Measurements from ENCODE around the gene PPP6R2. TPM values are rescaled to one million over a fixed set of nuclear protein-coding genes. Genes with fewer than 3 reads are reported as not detected.

Gene PPP6R2
- total RNA-seq, 1 donor from 2014 or later: 87.9 TPM

DNA sequence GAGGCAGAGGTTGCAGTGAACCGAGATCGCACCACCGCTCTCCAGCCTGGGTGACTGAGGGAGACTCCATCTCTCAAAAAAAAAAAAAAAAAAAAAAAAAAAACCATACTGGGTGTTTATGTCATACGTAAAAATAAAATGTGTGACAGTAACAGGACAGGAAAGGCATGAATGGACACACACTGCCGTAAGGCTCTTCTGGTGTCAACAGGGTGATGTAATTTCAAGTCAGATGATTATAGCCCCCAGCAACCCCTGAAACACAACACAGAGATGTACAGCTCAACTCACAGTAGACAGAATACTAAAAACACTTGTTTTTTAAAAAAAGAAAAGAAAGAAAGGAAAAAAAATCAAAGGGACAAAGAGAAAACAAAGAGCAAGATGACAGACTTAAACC is 109.5 kb downstream of the PPP6R2 start:
- Mint-ChIP-seq H3K36me3 (ENCODE audit: insufficient read depth) (peaks cover 30% of the 10 kb centered on the region), H3K4me1 (ENCODE audit: low read depth) (no peaks in the 10 kb centered on the region), H3K27me3 (no peaks in the 10 kb centered on the region), H3K4me3 (ENCODE audit: low read depth) (no peak overlapping the region), H3K9me3 (ENCODE audit: low read depth) (no peaks in the 10 kb centered on the region), H3K27ac (no peak overlapping the region)
- TF ChIP-seq, protein P1, sequence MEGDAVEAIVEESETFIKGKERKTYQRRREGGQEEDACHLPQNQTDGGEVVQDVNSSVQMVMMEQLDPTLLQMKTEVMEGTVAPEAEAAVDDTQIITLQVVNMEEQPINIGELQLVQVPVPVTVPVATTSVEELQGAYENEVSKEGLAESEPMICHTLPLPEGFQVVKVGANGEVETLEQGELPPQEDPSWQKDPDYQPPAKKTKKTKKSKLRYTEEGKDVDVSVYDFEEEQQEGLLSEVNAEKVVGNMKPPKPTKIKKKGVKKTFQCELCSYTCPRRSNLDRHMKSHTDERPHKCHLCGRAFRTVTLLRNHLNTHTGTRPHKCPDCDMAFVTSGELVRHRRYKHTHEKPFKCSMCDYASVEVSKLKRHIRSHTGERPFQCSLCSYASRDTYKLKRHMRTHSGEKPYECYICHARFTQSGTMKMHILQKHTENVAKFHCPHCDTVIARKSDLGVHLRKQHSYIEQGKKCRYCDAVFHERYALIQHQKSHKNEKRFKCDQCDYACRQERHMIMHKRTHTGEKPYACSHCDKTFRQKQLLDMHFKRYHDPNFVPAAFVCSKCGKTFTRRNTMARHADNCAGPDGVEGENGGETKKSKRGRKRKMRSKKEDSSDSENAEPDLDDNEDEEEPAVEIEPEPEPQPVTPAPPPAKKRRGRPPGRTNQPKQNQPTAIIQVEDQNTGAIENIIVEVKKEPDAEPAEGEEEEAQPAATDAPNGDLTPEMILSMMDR (IDR thresholded peaks at IDR 0.05; ENCODE audit: unreplicated experiment): no peak
- DNase-seq (ENCODE audit: low spot score, unreplicated experiment): no peak

DNA sequence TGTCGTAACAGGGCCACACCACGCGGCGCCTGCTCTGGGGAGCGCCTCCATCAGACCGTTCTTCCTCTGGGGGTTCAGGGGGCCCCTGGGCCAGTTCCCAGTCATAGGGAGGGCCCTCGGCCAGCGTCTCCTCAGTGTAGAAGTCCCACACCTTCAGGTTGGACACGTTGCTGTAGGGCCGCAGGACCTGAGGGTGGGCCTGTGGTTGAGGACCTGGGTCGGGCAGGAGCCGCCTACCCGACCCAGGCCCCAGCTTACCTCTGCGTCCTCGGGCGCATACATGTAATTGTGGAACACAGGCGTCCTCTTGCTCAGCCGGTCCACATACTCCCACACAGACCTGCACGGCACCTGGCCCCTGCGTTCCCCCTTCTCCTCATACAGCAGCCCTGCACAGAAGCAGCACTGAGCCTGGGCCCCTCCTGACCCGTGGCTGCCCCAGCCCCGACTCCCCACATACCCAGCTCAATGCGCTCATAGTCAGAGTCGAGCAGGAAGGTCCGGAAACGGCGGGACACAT is 111.5 kb downstream of the PPP6R2 start:
- no peak for DNase-seq (ENCODE audit: low spot score, unreplicated experiment)
- H3K27ac Mint-ChIP-seq: no peak overlapping the region
- no peaks in the 10 kb centered on the region for H3K4me1 Mint-ChIP-seq (ENCODE audit: low read depth)
- no peaks in the 10 kb centered on the region for H3K9me3 Mint-ChIP-seq (ENCODE audit: low read depth)
- no peaks in the 10 kb centered on the region for H3K27me3 Mint-ChIP-seq
- H3K4me3 Mint-ChIP-seq (ENCODE audit: low read depth): no peak overlapping the region
- TF ChIP-seq, protein P1 (IDR thresholded peaks at IDR 0.05; ENCODE audit: unreplicated experiment): no peak
- H3K36me3 Mint-ChIP-seq (ENCODE audit: insufficient read depth): peaks cover 24% of the 10 kb centered on the region

DNA sequence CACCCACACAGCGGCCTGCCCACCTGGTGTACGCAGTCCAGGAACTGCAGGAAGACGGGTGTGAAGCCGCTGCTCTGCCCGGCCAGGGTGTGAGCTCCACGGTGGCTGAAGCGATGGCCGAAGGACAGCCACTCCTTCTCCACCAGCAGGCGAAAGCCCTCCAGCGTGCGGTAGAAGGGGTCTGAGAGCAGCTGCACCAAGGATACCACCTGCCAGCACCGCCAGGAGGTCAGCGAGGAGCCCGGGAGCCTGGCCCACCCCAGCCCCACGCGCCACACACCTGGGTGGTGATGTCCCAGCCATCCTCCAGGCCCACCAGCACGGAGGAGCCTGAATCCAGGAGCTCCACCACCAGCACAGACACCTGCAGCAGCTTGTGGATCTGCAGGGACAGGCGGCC is 112.1 kb downstream of the PPP6R2 start:
- Mint-ChIP-seq H3K4me3 (ENCODE audit: low read depth) (no peak overlapping the region), H3K27me3 (no peaks in the 10 kb centered on the region), H3K4me1 (ENCODE audit: low read depth) (no peaks in the 10 kb centered on the region), H3K36me3 (ENCODE audit: insufficient read depth) (peaks cover 22% of the 10 kb centered on the region), H3K27ac (no peak overlapping the region), H3K9me3 (ENCODE audit: low read depth) (no peaks in the 10 kb centered on the region)
- no peak for DNase-seq (ENCODE audit: low spot score, unreplicated experiment)
- TF ChIP-seq, protein P1 (IDR thresholded peaks at IDR 0.05; ENCODE audit: unreplicated experiment): no peak

DNA sequence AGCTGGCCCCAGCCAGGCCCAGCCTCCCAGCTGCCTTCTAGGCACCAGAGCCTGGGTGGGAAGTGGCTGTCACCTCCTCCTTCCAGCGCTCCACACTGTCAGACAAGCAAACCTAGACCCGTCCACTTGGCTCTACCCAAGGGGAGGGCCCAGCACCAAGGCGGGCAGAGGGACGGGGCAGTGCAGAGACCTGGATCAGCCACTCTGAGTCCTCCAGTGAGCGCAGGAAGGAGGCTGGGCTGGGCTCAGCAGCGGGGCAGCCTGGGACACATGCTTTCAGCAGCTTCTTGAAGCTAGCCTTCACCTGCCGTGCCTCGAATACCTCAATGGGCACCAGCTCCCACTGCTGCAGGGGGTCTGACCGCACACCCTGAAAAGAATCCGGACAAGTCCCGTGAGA is 112.9 kb downstream of the PPP6R2 start:
- no peak for DNase-seq (ENCODE audit: low spot score, unreplicated experiment)
- Mint-ChIP-seq H3K9me3 (ENCODE audit: low read depth) (no peaks in the 10 kb centered on the region), H3K36me3 (ENCODE audit: insufficient read depth) (peaks cover 22% of the 10 kb centered on the region), H3K27me3 (no peaks in the 10 kb centered on the region), H3K27ac (no peak overlapping the region), H3K4me1 (ENCODE audit: low read depth) (no peaks in the 10 kb centered on the region), H3K4me3 (ENCODE audit: low read depth) (no peak overlapping the region)
- TF ChIP-seq, protein P1 (IDR thresholded peaks at IDR 0.05; ENCODE audit: unreplicated experiment): no peak

DNA sequence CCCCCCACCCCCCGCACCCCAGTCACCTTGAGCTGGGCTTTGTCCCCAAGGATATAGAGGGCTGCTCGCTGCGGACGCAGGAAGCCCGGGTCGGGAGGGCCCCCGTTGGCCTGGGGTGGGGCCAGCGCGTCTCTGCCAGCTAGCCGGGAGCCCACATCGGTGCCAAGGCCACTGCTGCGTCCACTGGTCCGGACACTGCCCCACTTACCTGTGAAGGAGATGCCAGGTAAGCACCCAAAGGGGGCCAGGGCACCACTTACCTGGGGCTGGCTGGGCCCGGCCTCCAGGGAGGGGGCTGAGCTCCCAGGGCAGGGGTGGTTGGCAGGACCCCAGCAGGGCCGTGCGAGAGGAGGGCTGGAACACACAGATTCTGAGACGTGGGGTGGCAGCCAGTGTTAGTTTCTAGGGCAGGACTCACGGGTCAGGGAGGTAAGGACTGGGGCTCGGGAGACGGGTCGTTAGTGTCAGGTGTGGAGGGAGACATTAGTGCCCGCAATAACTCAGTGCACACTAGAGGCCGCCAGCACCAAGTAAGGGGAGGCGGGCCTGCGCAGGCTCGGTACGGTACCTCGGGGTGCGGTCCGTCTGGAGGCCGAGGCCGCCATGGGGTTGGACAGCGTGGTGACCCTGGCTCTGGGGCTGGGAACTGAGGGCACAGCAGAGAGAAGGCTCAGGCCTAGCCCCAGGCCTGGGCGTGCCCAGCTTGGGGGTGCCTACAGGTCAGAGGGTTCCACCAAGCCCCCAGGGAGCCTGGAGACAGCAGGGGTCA is 113.5 kb downstream of the PPP6R2 start:
- H3K9me3 Mint-ChIP-seq (ENCODE audit: low read depth): no peaks in the 10 kb centered on the region
- peaks cover 17% of the 10 kb centered on the region for H3K36me3 Mint-ChIP-seq (ENCODE audit: insufficient read depth)
- H3K27me3 Mint-ChIP-seq: no peaks in the 10 kb centered on the region
- no peaks in the 10 kb centered on the region for H3K4me1 Mint-ChIP-seq (ENCODE audit: low read depth)
- TF ChIP-seq, protein P1 (IDR thresholded peaks at IDR 0.05; ENCODE audit: unreplicated experiment): peak; percentile 21
- no peak for DNase-seq (ENCODE audit: low spot score, unreplicated experiment)
- no peak overlapping the region for H3K4me3 Mint-ChIP-seq (ENCODE audit: low read depth)
- H3K27ac Mint-ChIP-seq: no peak overlapping the region
